ENCODE data around the gene HMGA1.

HMGA1 gene

GRCh38 chr6:34272013-34272926 lies 35.6 kb downstream of the HMGA1 start:
- TF ChIP-seq TCF12 (IDR thresholded peaks at IDR 0.05; ENCODE audit: low read depth) (no peak), REST (IDR thresholded peaks at IDR 0.05; ENCODE audit: low read depth) (no peak), TEAD4 (IDR thresholded peaks at IDR 0.05) (no peak), CEBPB (IDR thresholded peaks at IDR 0.05) (no peak), ZBTB7A (IDR thresholded peaks at IDR 0.05; ENCODE audit: low read depth) (no peak), CREB1 (IDR thresholded peaks at IDR 0.05; ENCODE audit: low read depth) (no peak), FOXM1 (IDR thresholded peaks at IDR 0.05; ENCODE audit: borderline replicate concordance, low read depth) (no peak), EGR1 (IDR thresholded peaks at IDR 0.05) (no peak), NFIC (IDR thresholded peaks at IDR 0.05) (no peak), RAD21 (IDR thresholded peaks at IDR 0.05; ENCODE audit: low read depth) (no peak), TAF1 (IDR thresholded peaks at IDR 0.05; ENCODE audit: low read depth) (no peak), USF1 (IDR thresholded peaks at IDR 0.05) (no peak), YY1 (IDR thresholded peaks at IDR 0.05; ENCODE audit: low read depth) (no peak), EP300 (IDR thresholded peaks at IDR 0.05; ENCODE audit: borderline replicate concordance) (no peak)
- TF ChIP-seq, protein P1, sequence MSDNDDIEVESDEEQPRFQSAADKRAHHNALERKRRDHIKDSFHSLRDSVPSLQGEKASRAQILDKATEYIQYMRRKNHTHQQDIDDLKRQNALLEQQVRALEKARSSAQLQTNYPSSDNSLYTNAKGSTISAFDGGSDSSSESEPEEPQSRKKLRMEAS (IDR thresholded peaks at IDR 0.05) = no peak

DNA sequence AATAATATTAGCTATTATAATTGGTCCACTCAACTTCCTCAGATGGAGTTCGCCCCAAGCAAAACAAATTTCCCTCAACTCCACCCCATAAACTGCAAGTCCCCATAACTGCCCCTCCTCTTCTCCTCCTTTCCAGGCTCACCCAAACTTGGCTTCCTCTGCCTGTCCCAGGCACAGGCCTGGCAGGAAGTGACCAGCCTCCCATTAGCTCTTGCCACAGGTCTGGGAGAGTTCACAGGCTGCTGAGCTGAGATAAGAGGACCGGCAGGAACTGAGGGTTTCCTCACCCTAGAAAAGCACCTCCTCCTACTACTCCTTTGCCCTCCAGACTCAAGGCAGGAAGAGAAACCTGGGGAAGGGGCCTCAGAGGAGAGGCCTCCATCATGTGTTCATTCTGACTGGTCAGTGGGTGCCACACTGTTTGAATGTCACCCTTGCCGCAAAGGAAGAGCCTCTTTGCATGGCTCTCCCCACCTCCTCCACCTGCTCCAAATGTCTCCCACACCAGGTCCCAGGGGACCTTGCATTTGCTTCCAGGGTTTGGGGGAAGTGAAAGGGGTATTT lies 36.7 kb downstream of the HMGA1 start:
- no peak for TF ChIP-seq EP300 (IDR thresholded peaks at IDR 0.05; ENCODE audit: borderline replicate concordance)

GRCh38 chr6:34274129-34274528 lies 37.5 kb downstream of the HMGA1 start:
- TF ChIP-seq TEAD4 (IDR thresholded peaks at IDR 0.05) (no peak), CREB1 (IDR thresholded peaks at IDR 0.05; ENCODE audit: low read depth) (no peak), TAF1 (IDR thresholded peaks at IDR 0.05; ENCODE audit: low read depth) (no peak), YY1 (IDR thresholded peaks at IDR 0.05; ENCODE audit: low read depth) (no peak), FOXM1 (IDR thresholded peaks at IDR 0.05; ENCODE audit: borderline replicate concordance, low read depth) (no peak), TCF12 (IDR thresholded peaks at IDR 0.05; ENCODE audit: low read depth) (no peak), ZBTB7A (IDR thresholded peaks at IDR 0.05; ENCODE audit: low read depth) (no peak), USF1 (IDR thresholded peaks at IDR 0.05) (no peak), NFIC (IDR thresholded peaks at IDR 0.05) (no peak), EGR1 (IDR thresholded peaks at IDR 0.05) (no peak), RAD21 (IDR thresholded peaks at IDR 0.05; ENCODE audit: low read depth) (no peak), REST (IDR thresholded peaks at IDR 0.05; ENCODE audit: low read depth) (no peak)
- TF ChIP-seq, protein P1 (IDR thresholded peaks at IDR 0.05) = no peak

DNA sequence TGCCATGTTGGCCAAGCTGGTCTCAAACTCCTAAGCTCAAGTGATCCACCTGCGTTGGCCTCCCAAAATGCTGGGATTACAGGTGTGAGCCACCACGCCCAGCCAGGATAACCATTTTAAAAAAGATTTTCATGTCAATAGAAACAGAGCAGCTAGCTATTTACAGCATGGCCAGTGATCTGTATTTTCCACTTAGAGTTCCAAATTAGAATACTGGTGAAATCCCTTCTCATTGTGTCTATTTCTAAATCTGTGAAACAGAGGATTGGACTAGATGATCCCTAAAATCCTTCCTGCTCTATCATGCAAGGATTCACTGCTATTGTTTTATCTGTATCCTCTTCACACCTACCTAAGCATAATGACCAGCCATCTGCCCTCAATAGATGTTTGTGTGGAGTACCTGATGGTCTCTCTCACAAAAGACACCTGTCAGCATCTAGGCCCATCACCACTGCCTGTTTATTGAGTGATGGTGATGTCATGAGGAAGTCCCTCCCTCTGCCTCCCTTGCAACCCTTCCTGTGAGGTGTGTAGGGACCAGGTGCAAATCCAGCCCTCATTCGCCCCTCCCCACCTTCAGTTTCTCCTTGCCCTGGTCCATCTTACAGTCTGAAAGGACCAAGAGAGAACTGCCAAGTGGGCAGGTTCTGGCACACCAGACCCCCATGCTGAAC lies 38.6 kb downstream of the HMGA1 start:
- no peak for TF ChIP-seq REST (IDR thresholded peaks at IDR 0.05; ENCODE audit: low read depth)
- TF ChIP-seq EGR1 (IDR thresholded peaks at IDR 0.05) = no peak
- no peak for TF ChIP-seq CREB1 (IDR thresholded peaks at IDR 0.05; ENCODE audit: low read depth)
- no peak for TF ChIP-seq TCF12 (IDR thresholded peaks at IDR 0.05; ENCODE audit: low read depth)
- TF ChIP-seq RAD21 (IDR thresholded peaks at IDR 0.05; ENCODE audit: low read depth) = no peak
- no peak for TF ChIP-seq EP300 (IDR thresholded peaks at IDR 0.05; ENCODE audit: borderline replicate concordance)
- TF ChIP-seq USF1 (IDR thresholded peaks at IDR 0.05) = no peak
- no peak for TF ChIP-seq ZBTB7A (IDR thresholded peaks at IDR 0.05; ENCODE audit: low read depth)
- TF ChIP-seq FOXM1 (IDR thresholded peaks at IDR 0.05; ENCODE audit: borderline replicate concordance, low read depth) = no peak
